Measurements from ENCODE around the gene EIF2A. TPM values are rescaled to one million over a fixed set of nuclear protein-coding genes. Genes with fewer than 3 reads are reported as not detected.

The EIF2A gene
- total RNA-seq, 1 donor: 238 TPM

GRCh38 chr3:150545419-150546225 lies 965 bp upstream of the EIF2A start:
- H3K4me3 ChIP-seq (ENCODE audit: insufficient read depth, low read length): peak overlapping the region; percentile 90
- peak overlapping the region; percentile 43 for H2AFZ ChIP-seq (ENCODE audit: low read length)
- DNase-seq (ENCODE audit: insufficient read length, low spot score, missing footprints): peak; percentile 51
- peaks cover 83% of the 10 kb centered on the region for H3K79me2 ChIP-seq (ENCODE audit: insufficient read depth, low read length)
- H3K4me2 ChIP-seq (ENCODE audit: insufficient read depth, low read length): peak overlapping the region; percentile 88
- no peaks in the 10 kb centered on the region for H3K27me3 ChIP-seq (ENCODE audit: insufficient read depth, low read length)
- TF ChIP-seq, protein P1, sequence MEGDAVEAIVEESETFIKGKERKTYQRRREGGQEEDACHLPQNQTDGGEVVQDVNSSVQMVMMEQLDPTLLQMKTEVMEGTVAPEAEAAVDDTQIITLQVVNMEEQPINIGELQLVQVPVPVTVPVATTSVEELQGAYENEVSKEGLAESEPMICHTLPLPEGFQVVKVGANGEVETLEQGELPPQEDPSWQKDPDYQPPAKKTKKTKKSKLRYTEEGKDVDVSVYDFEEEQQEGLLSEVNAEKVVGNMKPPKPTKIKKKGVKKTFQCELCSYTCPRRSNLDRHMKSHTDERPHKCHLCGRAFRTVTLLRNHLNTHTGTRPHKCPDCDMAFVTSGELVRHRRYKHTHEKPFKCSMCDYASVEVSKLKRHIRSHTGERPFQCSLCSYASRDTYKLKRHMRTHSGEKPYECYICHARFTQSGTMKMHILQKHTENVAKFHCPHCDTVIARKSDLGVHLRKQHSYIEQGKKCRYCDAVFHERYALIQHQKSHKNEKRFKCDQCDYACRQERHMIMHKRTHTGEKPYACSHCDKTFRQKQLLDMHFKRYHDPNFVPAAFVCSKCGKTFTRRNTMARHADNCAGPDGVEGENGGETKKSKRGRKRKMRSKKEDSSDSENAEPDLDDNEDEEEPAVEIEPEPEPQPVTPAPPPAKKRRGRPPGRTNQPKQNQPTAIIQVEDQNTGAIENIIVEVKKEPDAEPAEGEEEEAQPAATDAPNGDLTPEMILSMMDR (IDR thresholded peaks at IDR 0.05; ENCODE audit: extremely low read depth, low read depth, low read length): no peak
- H3K27ac ChIP-seq (ENCODE audit: low read depth, low read length): peak overlapping the region; percentile 98
- no peaks in the 10 kb centered on the region for H3K9me3 ChIP-seq (ENCODE audit: low read depth, low read length)
- H3K36me3 ChIP-seq (ENCODE audit: insufficient read depth, low read length): peaks cover 24% of the 10 kb centered on the region
- H4K20me1 ChIP-seq (ENCODE audit: insufficient read depth, low read length): peaks cover 26% of the 10 kb centered on the region
- peaks cover 28% of the 10 kb centered on the region for H3K4me1 ChIP-seq (ENCODE audit: insufficient read depth, low read length)

GRCh38 chr3:150547045-150547741 lies 606 bp downstream of the EIF2A start:
- H2AFZ ChIP-seq (ENCODE audit: low read length): peak overlapping the region; percentile 91
- peaks cover 19% of the 10 kb centered on the region for H3K36me3 ChIP-seq (ENCODE audit: insufficient read depth, low read length)
- peak; percentile 71 for DNase-seq (ENCODE audit: insufficient read length, low spot score, missing footprints)
- H3K4me2 ChIP-seq (ENCODE audit: insufficient read depth, low read length): peak overlapping the region; percentile 97
- TF ChIP-seq, protein P1 (IDR thresholded peaks at IDR 0.05; ENCODE audit: extremely low read depth, low read depth, low read length): no peak
- H3K9me3 ChIP-seq (ENCODE audit: low read depth, low read length): no peaks in the 10 kb centered on the region
- peaks cover 26% of the 10 kb centered on the region for H4K20me1 ChIP-seq (ENCODE audit: insufficient read depth, low read length)
- H3K79me2 ChIP-seq (ENCODE audit: insufficient read depth, low read length): peaks cover 90% of the 10 kb centered on the region
- H3K27ac ChIP-seq (ENCODE audit: low read depth, low read length): peak overlapping the region; percentile 98
- H3K27me3 ChIP-seq (ENCODE audit: insufficient read depth, low read length): no peaks in the 10 kb centered on the region
- H3K4me1 ChIP-seq (ENCODE audit: insufficient read depth, low read length): peaks cover 28% of the 10 kb centered on the region
- H3K4me3 ChIP-seq (ENCODE audit: insufficient read depth, low read length): peak overlapping the region; percentile 90

GRCh38 chr3:150555859-150556436 lies 9.4 kb downstream of the EIF2A start:
- H3K4me3 ChIP-seq (ENCODE audit: insufficient read depth, low read length): no peak overlapping the region
- H2AFZ ChIP-seq (ENCODE audit: low read length): no peak overlapping the region
- no peak overlapping the region for H3K27ac ChIP-seq (ENCODE audit: low read depth, low read length)
- H3K36me3 ChIP-seq (ENCODE audit: insufficient read depth, low read length): peaks cover 36% of the 10 kb centered on the region
- peaks cover 60% of the 10 kb centered on the region for H3K79me2 ChIP-seq (ENCODE audit: insufficient read depth, low read length)
- H3K9me3 ChIP-seq (ENCODE audit: low read depth, low read length): no peaks in the 10 kb centered on the region
- no peaks in the 10 kb centered on the region for H3K27me3 ChIP-seq (ENCODE audit: insufficient read depth, low read length)
- no peaks in the 10 kb centered on the region for H4K20me1 ChIP-seq (ENCODE audit: insufficient read depth, low read length)
- DNase-seq (ENCODE audit: insufficient read length, low spot score, missing footprints): no peak
- no peaks in the 10 kb centered on the region for H3K4me1 ChIP-seq (ENCODE audit: insufficient read depth, low read length)
- no peak overlapping the region for H3K4me2 ChIP-seq (ENCODE audit: insufficient read depth, low read length)
- TF ChIP-seq, protein P1 (IDR thresholded peaks at IDR 0.05; ENCODE audit: extremely low read depth, low read depth, low read length): no peak

DNA sequence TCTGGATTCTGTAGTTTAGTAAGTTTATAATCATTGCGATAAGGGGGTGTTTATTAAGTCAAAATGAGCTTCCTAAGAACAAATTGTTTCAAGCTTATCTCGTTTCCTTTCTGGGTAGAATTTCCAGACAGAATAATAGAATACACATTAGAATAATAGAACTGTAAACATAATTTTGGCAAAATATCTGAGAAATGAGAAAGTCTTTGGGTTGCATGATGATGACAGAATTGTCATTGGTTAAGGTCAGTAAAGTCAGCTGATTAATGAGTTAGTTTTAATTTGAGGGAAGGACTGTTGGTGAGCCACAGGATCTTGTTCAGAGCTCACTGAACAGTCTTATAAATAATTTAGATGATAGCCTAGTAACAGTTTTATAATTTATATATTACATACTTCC lies 10.2 kb downstream of the EIF2A start:
- Histone ChIP-seq H3K4me3 (ENCODE audit: insufficient read depth, low read length) (no peak overlapping the region), H3K36me3 (ENCODE audit: insufficient read depth, low read length) (peaks cover 36% of the 10 kb centered on the region), H3K27me3 (ENCODE audit: insufficient read depth, low read length) (no peaks in the 10 kb centered on the region), H3K27ac (ENCODE audit: low read depth, low read length) (no peak overlapping the region), H2AFZ (ENCODE audit: low read length) (no peak overlapping the region), H3K4me2 (ENCODE audit: insufficient read depth, low read length) (no peak overlapping the region), H4K20me1 (ENCODE audit: insufficient read depth, low read length) (no peaks in the 10 kb centered on the region), H3K4me1 (ENCODE audit: insufficient read depth, low read length) (no peaks in the 10 kb centered on the region), H3K79me2 (ENCODE audit: insufficient read depth, low read length) (peaks cover 53% of the 10 kb centered on the region), H3K9me3 (ENCODE audit: low read depth, low read length) (no peaks in the 10 kb centered on the region)
- TF ChIP-seq, protein P1 (IDR thresholded peaks at IDR 0.05; ENCODE audit: extremely low read depth, low read depth, low read length): no peak
- DNase-seq (ENCODE audit: insufficient read length, low spot score, missing footprints): no peak
